Ishikawa (cell line): ENCODE measurements around the gene MCF2L2.

Source experiments
- CEBPB ChIP-seq: IDR thresholded peaks from 2 replicates; pipeline ENCODE4 v1.6.1; 2012
- CREB1 ChIP-seq: IDR thresholded peaks from 2 replicates; pipeline ENCODE4 v1.6.1; 2012; ENCODE audit warnings: low read depth
- EGR1 ChIP-seq: IDR thresholded peaks from 2 replicates; pipeline ENCODE4 v1.6.1; 2012
- EP300 ChIP-seq: IDR thresholded peaks from 2 replicates; pipeline ENCODE4 v1.6.1; 2012; ENCODE audit warnings: borderline replicate concordance
- FOXM1 ChIP-seq: IDR thresholded peaks from 2 replicates; pipeline ENCODE4 v1.6.1; 2012; ENCODE audit warnings: low read depth, borderline replicate concordance
- RAD21 ChIP-seq: IDR thresholded peaks from 2 replicates; pipeline ENCODE4 v1.6.1; 2012; ENCODE audit warnings: low read depth
- TAF1 ChIP-seq: IDR thresholded peaks from 2 replicates; pipeline ENCODE4 v1.6.1; 2012; ENCODE audit warnings: low read depth, mild to moderate bottlenecking
- TCF12 ChIP-seq: IDR thresholded peaks from 2 replicates; pipeline ENCODE4 v1.6.1; 2012; ENCODE audit warnings: low read depth
- TEAD4 ChIP-seq: IDR thresholded peaks from 2 replicates; pipeline ENCODE4 v1.6.1; 2012
- YY1 ChIP-seq: IDR thresholded peaks from 2 replicates; pipeline ENCODE4 v1.6.1; 2012; ENCODE audit warnings: low read depth
- ZBTB7A ChIP-seq: IDR thresholded peaks from 2 replicates; pipeline ENCODE4 v1.6.1; 2012; ENCODE audit warnings: low read depth
- TF ChIP-seq, protein P1 (sequence below): IDR thresholded peaks from 2 replicates; pipeline ENCODE4 v1.6.1; 2012; ENCODE audit warnings: low read depth, mild to moderate bottlenecking
- TF ChIP-seq, protein P2 (sequence below): IDR thresholded peaks from 2 replicates; pipeline ENCODE4 v1.6.1; 2012
- TF ChIP-seq, protein P3 (sequence below): IDR thresholded peaks from 2 replicates; pipeline ENCODE4 v1.6.1; 2012

DNA sequence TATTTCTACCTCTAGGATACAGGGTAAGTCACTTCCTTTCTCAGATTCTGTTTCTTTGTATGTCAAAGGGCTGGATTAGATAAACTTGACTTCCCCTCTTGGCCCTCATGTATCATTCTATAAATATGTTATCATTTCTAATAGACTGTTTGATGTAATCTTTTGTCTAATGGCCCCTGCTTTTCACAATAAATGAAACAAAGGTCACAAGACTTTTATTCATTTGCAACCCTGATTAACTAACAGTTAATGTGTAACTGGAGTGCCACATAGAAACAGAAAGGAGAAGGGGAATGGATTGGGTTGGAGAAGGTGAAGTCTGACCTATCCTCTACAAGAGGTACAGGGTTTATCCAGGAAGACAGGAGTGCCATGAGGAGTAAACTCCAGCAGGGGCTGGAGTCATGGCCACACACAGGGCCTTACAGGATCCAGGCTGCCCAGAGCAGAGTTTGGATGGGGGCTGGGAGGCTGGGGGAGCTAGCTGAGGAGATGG is 183.4 kb downstream of the MCF2L2 start:
- no peak for TF ChIP-seq EP300
- TF ChIP-seq TCF12 = no peak
- no peak for TF ChIP-seq FOXM1
- TF ChIP-seq, protein P1, sequence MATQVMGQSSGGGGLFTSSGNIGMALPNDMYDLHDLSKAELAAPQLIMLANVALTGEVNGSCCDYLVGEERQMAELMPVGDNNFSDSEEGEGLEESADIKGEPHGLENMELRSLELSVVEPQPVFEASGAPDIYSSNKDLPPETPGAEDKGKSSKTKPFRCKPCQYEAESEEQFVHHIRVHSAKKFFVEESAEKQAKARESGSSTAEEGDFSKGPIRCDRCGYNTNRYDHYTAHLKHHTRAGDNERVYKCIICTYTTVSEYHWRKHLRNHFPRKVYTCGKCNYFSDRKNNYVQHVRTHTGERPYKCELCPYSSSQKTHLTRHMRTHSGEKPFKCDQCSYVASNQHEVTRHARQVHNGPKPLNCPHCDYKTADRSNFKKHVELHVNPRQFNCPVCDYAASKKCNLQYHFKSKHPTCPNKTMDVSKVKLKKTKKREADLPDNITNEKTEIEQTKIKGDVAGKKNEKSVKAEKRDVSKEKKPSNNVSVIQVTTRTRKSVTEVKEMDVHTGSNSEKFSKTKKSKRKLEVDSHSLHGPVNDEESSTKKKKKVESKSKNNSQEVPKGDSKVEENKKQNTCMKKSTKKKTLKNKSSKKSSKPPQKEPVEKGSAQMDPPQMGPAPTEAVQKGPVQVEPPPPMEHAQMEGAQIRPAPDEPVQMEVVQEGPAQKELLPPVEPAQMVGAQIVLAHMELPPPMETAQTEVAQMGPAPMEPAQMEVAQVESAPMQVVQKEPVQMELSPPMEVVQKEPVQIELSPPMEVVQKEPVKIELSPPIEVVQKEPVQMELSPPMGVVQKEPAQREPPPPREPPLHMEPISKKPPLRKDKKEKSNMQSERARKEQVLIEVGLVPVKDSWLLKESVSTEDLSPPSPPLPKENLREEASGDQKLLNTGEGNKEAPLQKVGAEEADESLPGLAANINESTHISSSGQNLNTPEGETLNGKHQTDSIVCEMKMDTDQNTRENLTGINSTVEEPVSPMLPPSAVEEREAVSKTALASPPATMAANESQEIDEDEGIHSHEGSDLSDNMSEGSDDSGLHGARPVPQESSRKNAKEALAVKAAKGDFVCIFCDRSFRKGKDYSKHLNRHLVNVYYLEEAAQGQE = no peak
- TF ChIP-seq CREB1 = no peak
- TF ChIP-seq, protein P2, sequence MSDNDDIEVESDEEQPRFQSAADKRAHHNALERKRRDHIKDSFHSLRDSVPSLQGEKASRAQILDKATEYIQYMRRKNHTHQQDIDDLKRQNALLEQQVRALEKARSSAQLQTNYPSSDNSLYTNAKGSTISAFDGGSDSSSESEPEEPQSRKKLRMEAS = no peak
- TF ChIP-seq RAD21 = no peak
- no peak for TF ChIP-seq ZBTB7A
- TF ChIP-seq CEBPB = no peak
- TF ChIP-seq EGR1 = no peak
- TF ChIP-seq, protein P3, sequence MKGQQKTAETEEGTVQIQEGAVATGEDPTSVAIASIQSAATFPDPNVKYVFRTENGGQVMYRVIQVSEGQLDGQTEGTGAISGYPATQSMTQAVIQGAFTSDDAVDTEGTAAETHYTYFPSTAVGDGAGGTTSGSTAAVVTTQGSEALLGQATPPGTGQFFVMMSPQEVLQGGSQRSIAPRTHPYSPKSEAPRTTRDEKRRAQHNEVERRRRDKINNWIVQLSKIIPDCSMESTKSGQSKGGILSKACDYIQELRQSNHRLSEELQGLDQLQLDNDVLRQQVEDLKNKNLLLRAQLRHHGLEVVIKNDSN = no peak
- TF ChIP-seq TAF1 = no peak
- no peak for TF ChIP-seq YY1
- TF ChIP-seq TEAD4 = no peak
